Pancreas (tissue), 10 donors: ENCODE data around the gene MUC22. TPM values are rescaled to one million over a fixed set of nuclear protein-coding genes. Genes with fewer than 3 reads are reported as not detected.
"Not testable (repeated sequence)": the region's sequence is repeated elsewhere in the genome, so short reads cannot be mapped to it uniquely, and the experiment has no call there.

Experiments used
- ATAC-seq, 4 donors: fragments of 200-7000 bp; cut with Tn5 transposase; one replicate each; pipeline versions ENCODE4 v1.8.0 to v1.9.1; 2020; ENCODE audit warnings: mild to moderate bottlenecking in 4 of 4, moderate library complexity in 4 of 4
- DNase-seq, 6 donors: peaks; one replicate each; pipeline ENCODE4 v3.0.0-alpha.2; 2020
- FAIRE-seq: peaks from 2 replicates; lab custom pipeline; 2012; peaks lifted over from hg19 to GRCh38; lab: Jason Lieb, UNC
- H3K27ac ChIP-seq, 4 donors: fragments of 200-600 bp; sonication (generic); 1 replicate in 3 of 4; 2 replicates in 1 of 4; pipeline versions ENCODE4 v1.5.0 to v1.8.0; 2020
- H3K27me3 ChIP-seq, 4 donors: fragments of 200-600 bp; one replicate each; pipeline ENCODE4 v1.8.0; 2021
- H3K36me3 ChIP-seq, 3 donors: fragments of 200-600 bp; sonication (generic) in 1 of 3; one replicate each; pipeline versions ENCODE4 v1.5.0 to v1.8.0; 2020 to 2021
- H3K4me1 ChIP-seq, 3 donors: fragments of 200-600 bp; one replicate each; pipeline ENCODE4 v1.8.0; 2021
- H3K4me3 ChIP-seq, 4 donors: fragments of 200-600 bp; sonication (generic) in 2 of 4; one replicate each; pipeline versions ENCODE4 v1.5.0 to v1.8.0; 2020 to 2021
- H3K9me3 ChIP-seq, 4 donors: fragments of 200-600 bp; one replicate each; pipeline ENCODE4 v1.8.0; 2021
- CTCF ChIP-seq, 4 donors: fragments of 200-600 bp; sonication (generic) in 3 of 4; IDR thresholded peaks; one replicate each; pipeline versions ENCODE4 v1.5.0 to v1.8.0; 2021; ENCODE audit warnings: antibody characterized with exemption in 4 of 4
- WGBS, 2 donors: extraction: QIAGEN DNeasy Blood & Tissue Kit; methylation state at CpG; one replicate each; pipeline ENCODE4 v1.1.7; 2013; 5-methylcytosine and 5-hydroxymethylcytosine counted together
- intact Hi-C, 3 donors: fragments of 100-400 bp; cut with DNase I; formaldehyde crosslinking; loops; one replicate each; pipeline versions ENCODE4 v1.11.1 to v1.14.2; 2022
- polyA plus RNA-seq, 2 donors: library from polyadenylated mRNA; stranded (reverse); fragments of 200-250 nt; gene quantifications; one replicate each; pipeline ENCODE4 v1.2.3, GENCODE V29; 2013
- total RNA-seq, 6 donors: library from RNA; stranded (reverse); fragmentation: NEBNext Ultra II Directional in 4 of 6; extraction: Animal tissue kit (Norgen Biotek cat#: 25700) in 4 of 6; gene quantifications; one replicate each; pipeline versions ENCODE4 v1.2.1 to v1.2.4, GENCODE V29; 2021 to 2023
- donor health status: healthy with polysubstance abuse.
- donor health status: DM: no; HTN: no; CAD: no; lungs with moderate emphysema.
- donor health status: DM: no; HTN: no; CAD: no.
- donor health status: control.
- donor health status: control.
- donor health status: Bipolar disorder and iron deficiency.
- donor health status: DM: yes; HTN: yes; CAD: no.
- donor health status: DM: no; HTN: no; CAD: no.
- donor health status: DM: no; HTN: no; CAD: no.
- donor health status: DM: yes; HTN: yes; CAD: no.

MUC22 gene
- total and polyA plus RNA-seq, 8 donors = 0.02 TPM; not detected in 7

DNA sequence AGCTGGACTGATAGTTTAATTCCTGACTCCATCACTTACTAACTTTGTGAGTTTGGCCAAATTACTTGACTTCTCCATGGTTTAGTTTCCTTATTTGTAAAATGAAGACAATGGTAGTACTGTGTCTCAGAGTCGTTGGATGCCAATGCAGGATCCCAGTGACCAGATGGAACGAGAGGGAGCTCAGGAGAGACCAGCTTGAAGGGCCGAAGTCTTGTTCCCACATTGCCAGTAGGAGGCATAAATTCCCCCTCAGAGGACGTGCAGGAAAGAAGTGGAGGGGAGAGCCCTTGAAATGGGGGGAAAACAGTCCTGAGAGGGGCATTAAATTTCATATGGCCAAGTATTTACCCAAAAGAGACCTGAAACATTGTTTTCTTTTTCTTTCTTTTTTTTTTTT is 2.1 kb upstream of the MUC22 start:
- Histone ChIP-seq H3K27me3 (no peaks in the 10 kb centered on the region), H3K36me3 (no peaks in the 10 kb centered on the region), H3K4me3 (no peak overlapping the region), H3K9me3 (no peaks in the 10 kb centered on the region), H3K27ac (no peak overlapping the region), H3K4me1 (peaks cover 0 to 3% (median 0%) of the 10 kb centered on the region in 3 donors)
- FAIRE-seq (no peak), ATAC-seq (no peak), DNase-seq (no peak)
- WGBS, 2 donors = 47% methylated on average over 4 of the region's 4 CpGs
- TF ChIP-seq CTCF (IDR thresholded peaks at IDR 0.05) = no peak
- intact Hi-C loops = no loop called here

- intact Hi-C loops = no loop called here
These were observed 543 bp upstream of the MUC22 start for GRCh38 chr6:31009731-31010130.

DNA sequence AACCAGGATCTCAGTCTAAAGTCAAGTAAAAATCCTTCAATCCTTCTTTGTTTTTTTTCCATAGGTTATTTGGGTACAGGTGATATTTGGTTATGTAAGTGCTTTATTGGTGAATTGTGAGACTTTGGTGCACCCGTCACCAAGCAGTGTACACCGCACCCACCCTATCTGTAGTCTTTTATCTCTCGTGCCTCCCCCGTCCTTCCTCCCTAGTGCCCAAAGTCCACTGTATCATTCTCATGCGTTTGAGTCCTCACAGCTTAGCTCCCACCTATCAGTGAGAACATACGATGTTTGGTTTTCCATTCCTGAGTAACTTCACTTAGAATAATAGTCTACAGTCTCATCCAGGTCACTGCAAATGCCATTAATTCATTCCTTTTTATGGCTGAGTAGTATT is 879 bp downstream of the MUC22 start:
- no peak for TF ChIP-seq CTCF (IDR thresholded peaks at IDR 0.05)
- Histone ChIP-seq H3K27me3 (no peaks in the 10 kb centered on the region), H3K4me1 (no peaks in the 10 kb centered on the region), H3K36me3 (no peaks in the 10 kb centered on the region), H3K4me3 (no peak overlapping the region), H3K9me3 (no peaks in the 10 kb centered on the region), H3K27ac (no peak overlapping the region)
- DNase-seq (no peak), FAIRE-seq (no peak), ATAC-seq (no peak)
- WGBS, 2 donors = 48 to 62% methylated on average over 6 of the region's 6 CpGs
- intact Hi-C loops = no loop called here

More at GRCh38 chr6:31009731-31010130, 543 bp upstream of the MUC22 start:
- Histone ChIP-seq H3K27me3 (no peaks in the 10 kb centered on the region), H3K4me1 (peaks cover 0 to 3% (median 0%) of the 10 kb centered on the region in 3 donors), H3K27ac (no peak overlapping the region), H3K4me3 (no peak overlapping the region), H3K9me3 (no peaks in the 10 kb centered on the region), H3K36me3 (no peaks in the 10 kb centered on the region)
- FAIRE-seq (no peak), DNase-seq (no peak), ATAC-seq (no peak)
- no peak for TF ChIP-seq CTCF (IDR thresholded peaks at IDR 0.05)
- 80 to 85% methylated on average over 7 of the region's 7 CpGs for WGBS, 2 donors

- WGBS, 2 donors = 86 to 88% methylated on average over 29 to 36 of the region's 36 CpGs
- Histone ChIP-seq H3K4me1 (no peaks in the 10 kb centered on the region), H3K4me3 (no peak overlapping the region), H3K36me3 (no peaks in the 10 kb centered on the region), H3K27ac (no peak overlapping the region), H3K9me3 (no peaks in the 10 kb centered on the region), H3K27me3 (no peaks in the 10 kb centered on the region)
- ATAC-seq (no peak), FAIRE-seq (no peak), DNase-seq (peak in 1 of 6 donors; percentile 58)
- intact Hi-C loops = no loop called here
- no peak for TF ChIP-seq CTCF (IDR thresholded peaks at IDR 0.05)
These were observed 6.5 kb downstream of the MUC22 start for GRCh38 chr6:31016659-31017299.

- FAIRE-seq, ATAC-seq, DNase-seq, H3K9me3 ChIP-seq, H3K36me3 ChIP-seq, H3K4me1 ChIP-seq, H3K27me3 ChIP-seq, H3K27ac ChIP-seq, H3K4me3 ChIP-seq, intact Hi-C loops: not testable (repeated sequence)
- WGBS, 2 donors = 73 to 76% methylated on average over 3 of the region's 3 CpGs
These were observed 7.2 kb downstream of the MUC22 start for GRCh38 chr6:31017436-31017835.
